Measurements from ENCODE around the gene GLIS1.

The GLIS1 gene

DNA sequence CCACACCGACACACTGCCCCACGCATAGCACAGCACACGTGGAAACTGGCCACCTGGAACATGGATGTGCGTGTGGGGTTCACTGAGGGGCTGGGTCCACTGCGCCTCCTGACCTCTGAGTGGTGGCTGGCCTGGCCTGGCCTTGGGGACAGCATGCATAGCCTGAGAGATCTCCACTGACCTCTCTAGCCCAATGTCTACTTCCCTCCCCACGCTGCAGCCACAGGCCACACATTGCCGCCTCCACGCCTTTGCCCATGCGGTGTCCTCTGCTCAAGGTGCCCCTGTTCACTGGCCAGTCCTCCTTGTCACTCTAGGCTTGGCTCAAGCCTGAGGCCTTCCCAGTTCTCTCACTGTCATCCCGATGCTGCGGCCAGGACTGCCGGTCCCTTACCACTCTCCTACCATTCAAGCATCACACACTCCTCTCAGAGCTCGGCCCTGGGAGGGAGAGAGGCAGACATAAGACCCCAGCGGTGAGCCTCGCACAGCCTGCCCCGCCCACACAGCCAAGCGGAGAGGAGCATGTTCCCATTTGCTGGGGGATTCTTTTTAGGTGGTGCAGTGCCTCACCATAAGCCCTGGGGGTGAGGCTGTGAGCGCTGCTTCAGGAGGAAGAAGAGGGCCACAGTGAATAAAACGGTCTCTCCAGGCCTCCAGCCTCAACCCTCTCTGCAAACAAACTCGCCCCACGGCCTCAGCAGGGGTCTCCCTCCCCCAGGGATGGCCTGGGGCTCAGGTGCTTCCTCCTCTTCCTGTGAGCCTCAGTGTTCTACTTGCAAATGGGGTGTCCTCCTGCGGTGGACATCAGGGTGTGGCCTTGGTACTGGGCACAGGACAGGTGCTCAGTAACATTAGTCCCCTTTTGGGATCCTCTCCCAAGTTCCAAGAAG lies 199.0 kb downstream of the GLIS1 start:
- no peaks in the 10 kb centered on the region for H3K9me3 ChIP-seq (ENCODE audit: low read depth, low read length)
- H3K27ac ChIP-seq = no peak overlapping the region
- no peaks in the 10 kb centered on the region for H3K36me3 ChIP-seq (ENCODE audit: insufficient read depth, low read length)
- TF ChIP-seq FOXP2 (optimal IDR thresholded peaks at IDR 0.05; ENCODE audit: control extremely low read depth, extremely low read length, insufficient read depth) (no peak), POLR2AphosphoS5 (IDR thresholded peaks at IDR 0.05; ENCODE audit: borderline replicate concordance, low read depth, low read length) (no peak), EZH2 (IDR thresholded peaks at IDR 0.05) (no peak)
- no peak overlapping the region for H3K4me3 ChIP-seq
- no peak for DNase-seq (ENCODE audit: low read depth, low spot score)
- H3K9ac ChIP-seq (ENCODE audit: insufficient read length) = no peak overlapping the region

DNA sequence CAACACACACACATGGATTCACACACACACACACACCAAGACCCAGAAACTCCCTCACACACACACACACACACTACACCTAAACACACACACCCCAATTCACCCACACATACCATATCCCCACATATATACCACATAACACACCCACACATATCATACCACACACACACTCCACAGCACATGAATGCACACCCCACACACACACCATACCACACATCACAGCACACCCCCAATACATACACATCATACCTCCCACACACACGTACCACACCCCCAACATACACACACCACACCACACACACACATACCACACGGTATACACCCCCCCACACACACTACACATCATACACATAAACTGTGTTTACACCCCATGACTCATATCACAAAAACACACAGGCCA lies 199.7 kb downstream of the GLIS1 start:
- H3K36me3 ChIP-seq (ENCODE audit: insufficient read depth, low read length) = no peaks in the 10 kb centered on the region
- DNase-seq (ENCODE audit: low read depth, low spot score) = no peak
- no peak overlapping the region for H3K4me3 ChIP-seq
- H3K9me3 ChIP-seq (ENCODE audit: low read depth, low read length) = no peaks in the 10 kb centered on the region
- no peak overlapping the region for H3K27ac ChIP-seq
- no peak overlapping the region for H3K9ac ChIP-seq (ENCODE audit: insufficient read length)
- no peak for TF ChIP-seq FOXP2 (optimal IDR thresholded peaks at IDR 0.05; ENCODE audit: control extremely low read depth, extremely low read length, insufficient read depth)
- TF ChIP-seq EZH2 (IDR thresholded peaks at IDR 0.05) = no peak
- no peak for TF ChIP-seq POLR2AphosphoS5 (IDR thresholded peaks at IDR 0.05; ENCODE audit: borderline replicate concordance, low read depth, low read length)

- no peak for DNase-seq (ENCODE audit: low read depth, low spot score)
- TF ChIP-seq POLR2AphosphoS5 (IDR thresholded peaks at IDR 0.05; ENCODE audit: borderline replicate concordance, low read depth, low read length) = no peak
- no peak for TF ChIP-seq EZH2 (IDR thresholded peaks at IDR 0.05)
Measured at GRCh38 chr1:53536606-53537005, 202.4 kb downstream of the GLIS1 start.

GRCh38 chr1:53535846-53536245 lies 203.1 kb downstream of the GLIS1 start:
- H3K27ac ChIP-seq = no peak overlapping the region
- DNase-seq (ENCODE audit: low read depth, low spot score) = no peak
- no peaks in the 10 kb centered on the region for H3K9me3 ChIP-seq (ENCODE audit: low read depth, low read length)
- H3K36me3 ChIP-seq (ENCODE audit: insufficient read depth, low read length) = no peaks in the 10 kb centered on the region
- no peak overlapping the region for H3K4me3 ChIP-seq
- H3K9ac ChIP-seq (ENCODE audit: insufficient read length) = no peak overlapping the region
- TF ChIP-seq FOXP2 (optimal IDR thresholded peaks at IDR 0.05; ENCODE audit: control extremely low read depth, extremely low read length, insufficient read depth) (no peak), EZH2 (IDR thresholded peaks at IDR 0.05) (no peak), POLR2AphosphoS5 (IDR thresholded peaks at IDR 0.05; ENCODE audit: borderline replicate concordance, low read depth, low read length) (no peak)

More at GRCh38 chr1:53536606-53537005, 202.4 kb downstream of the GLIS1 start:
- Histone ChIP-seq H3K4me3 (no peak overlapping the region), H3K9ac (ENCODE audit: insufficient read length) (no peak overlapping the region), H3K9me3 (ENCODE audit: low read depth, low read length) (no peaks in the 10 kb centered on the region), H3K36me3 (ENCODE audit: insufficient read depth, low read length) (no peaks in the 10 kb centered on the region), H3K27ac (no peak overlapping the region)

DNA sequence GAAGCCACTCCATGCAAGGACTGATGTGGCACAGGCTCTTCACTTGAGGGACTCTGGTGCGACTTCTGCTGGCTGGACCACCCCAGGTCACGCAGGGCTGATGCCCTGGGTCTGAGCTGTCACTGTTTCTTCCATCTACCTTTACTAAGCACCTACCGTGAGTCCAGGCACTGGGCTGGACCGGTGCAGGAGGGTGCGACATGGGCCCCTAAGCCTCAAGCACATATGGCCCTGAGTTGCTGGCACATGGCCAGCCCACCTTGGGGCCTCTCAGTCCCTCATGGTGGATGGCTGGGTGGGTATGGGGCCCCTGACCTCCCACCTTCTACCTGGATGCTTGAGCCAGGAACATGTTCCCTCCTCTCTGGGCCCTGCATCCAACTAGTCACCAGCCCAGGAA lies 203.7 kb downstream of the GLIS1 start:
- no peak for DNase-seq (ENCODE audit: low read depth, low spot score)
- Histone ChIP-seq H3K4me3 (no peak overlapping the region), H3K36me3 (ENCODE audit: insufficient read depth, low read length) (no peaks in the 10 kb centered on the region), H3K9ac (ENCODE audit: insufficient read length) (no peak overlapping the region), H3K9me3 (ENCODE audit: low read depth, low read length) (no peaks in the 10 kb centered on the region), H3K27ac (no peak overlapping the region)
- TF ChIP-seq EZH2 (IDR thresholded peaks at IDR 0.05) = no peak
- no peak for TF ChIP-seq FOXP2 (optimal IDR thresholded peaks at IDR 0.05; ENCODE audit: control extremely low read depth, extremely low read length, insufficient read depth)
- TF ChIP-seq POLR2AphosphoS5 (IDR thresholded peaks at IDR 0.05; ENCODE audit: borderline replicate concordance, low read depth, low read length) = no peak

DNA sequence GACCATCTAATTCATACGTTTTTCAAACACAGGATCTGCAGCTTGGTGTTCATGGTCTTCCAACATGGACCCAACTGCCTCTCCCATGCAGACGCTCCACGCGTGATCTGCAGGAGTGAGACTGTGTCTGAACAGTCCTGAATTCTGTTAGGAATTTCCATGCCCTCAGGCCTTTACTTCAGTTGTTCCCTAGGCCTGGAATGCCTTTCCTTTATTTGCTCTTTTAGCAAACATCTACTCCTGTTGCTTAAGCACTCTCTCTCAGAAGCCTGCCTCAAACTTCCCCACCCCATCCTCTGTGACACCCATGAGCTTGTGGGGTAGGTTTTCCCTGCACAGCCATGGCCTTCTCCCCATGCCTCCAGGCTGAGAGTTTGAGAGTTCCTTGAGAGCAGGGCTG lies 206.1 kb downstream of the GLIS1 start:
- no peak for DNase-seq (ENCODE audit: low read depth, low spot score)
- H3K9ac ChIP-seq (ENCODE audit: insufficient read length) = no peak overlapping the region
- no peaks in the 10 kb centered on the region for H3K9me3 ChIP-seq (ENCODE audit: low read depth, low read length)
- H3K4me3 ChIP-seq = no peak overlapping the region
- no peak overlapping the region for H3K27ac ChIP-seq
- TF ChIP-seq FOXP2 (optimal IDR thresholded peaks at IDR 0.05; ENCODE audit: control extremely low read depth, extremely low read length, insufficient read depth) = no peak
- TF ChIP-seq POLR2AphosphoS5 (IDR thresholded peaks at IDR 0.05; ENCODE audit: borderline replicate concordance, low read depth, low read length) = no peak
- no peak for TF ChIP-seq EZH2 (IDR thresholded peaks at IDR 0.05)
- H3K36me3 ChIP-seq (ENCODE audit: insufficient read depth, low read length) = no peaks in the 10 kb centered on the region

GRCh38 chr1:53532377-53532776 lies 206.6 kb downstream of the GLIS1 start:
- Histone ChIP-seq H3K9me3 (ENCODE audit: low read depth, low read length) (no peaks in the 10 kb centered on the region), H3K4me3 (no peak overlapping the region), H3K36me3 (ENCODE audit: insufficient read depth, low read length) (no peaks in the 10 kb centered on the region), H3K9ac (ENCODE audit: insufficient read length) (no peak overlapping the region), H3K27ac (no peak overlapping the region)
- no peak for DNase-seq (ENCODE audit: low read depth, low spot score)
- TF ChIP-seq FOXP2 (optimal IDR thresholded peaks at IDR 0.05; ENCODE audit: control extremely low read depth, extremely low read length, insufficient read depth) (no peak), EZH2 (IDR thresholded peaks at IDR 0.05) (no peak), POLR2AphosphoS5 (IDR thresholded peaks at IDR 0.05; ENCODE audit: borderline replicate concordance, low read depth, low read length) (no peak)

GRCh38 chr1:53530550-53530949 lies 208.4 kb downstream of the GLIS1 start:
- H3K9ac ChIP-seq (ENCODE audit: insufficient read length) = no peak overlapping the region
- TF ChIP-seq FOXP2 (optimal IDR thresholded peaks at IDR 0.05; ENCODE audit: control extremely low read depth, extremely low read length, insufficient read depth) (no peak), POLR2AphosphoS5 (IDR thresholded peaks at IDR 0.05; ENCODE audit: borderline replicate concordance, low read depth, low read length) (no peak)
- no peak for DNase-seq (ENCODE audit: low read depth, low spot score)

DNA sequence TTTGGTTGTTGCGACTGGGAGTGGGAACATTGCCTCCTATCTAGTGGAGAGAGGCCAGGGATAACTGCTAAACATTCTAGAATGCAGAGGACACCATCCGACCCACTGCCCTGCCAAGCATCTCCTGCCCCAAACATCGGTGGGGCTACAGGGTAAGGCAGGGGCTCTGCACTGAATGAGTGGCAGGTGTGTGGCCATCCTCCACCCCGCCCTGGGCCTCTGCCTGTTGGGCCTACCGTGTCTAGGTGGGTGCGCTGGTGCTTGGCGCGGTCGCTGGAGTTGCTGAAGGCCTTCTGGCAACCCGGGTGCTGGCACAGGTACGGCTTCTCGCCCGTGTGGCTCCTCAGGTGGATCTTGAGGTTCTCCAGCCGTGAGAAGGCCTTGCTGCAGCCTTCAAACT lies 209.4 kb downstream of the GLIS1 start:
- Histone ChIP-seq H3K4me3 (no peak overlapping the region), H3K36me3 (ENCODE audit: insufficient read depth, low read length) (no peaks in the 10 kb centered on the region), H3K27ac (no peak overlapping the region), H3K9ac (ENCODE audit: insufficient read length) (no peak overlapping the region), H3K9me3 (ENCODE audit: low read depth, low read length) (no peaks in the 10 kb centered on the region)
- no peak for DNase-seq (ENCODE audit: low read depth, low spot score)
- TF ChIP-seq POLR2AphosphoS5 (IDR thresholded peaks at IDR 0.05; ENCODE audit: borderline replicate concordance, low read depth, low read length) = no peak
- TF ChIP-seq FOXP2 (optimal IDR thresholded peaks at IDR 0.05; ENCODE audit: control extremely low read depth, extremely low read length, insufficient read depth) = no peak
- TF ChIP-seq EZH2 (IDR thresholded peaks at IDR 0.05) = no peak

More at GRCh38 chr1:53530550-53530949, 208.4 kb downstream of the GLIS1 start:
- Histone ChIP-seq H3K4me3 (no peak overlapping the region), H3K27ac (no peak overlapping the region), H3K9me3 (ENCODE audit: low read depth, low read length) (no peaks in the 10 kb centered on the region), H3K36me3 (ENCODE audit: insufficient read depth, low read length) (no peaks in the 10 kb centered on the region)

All from SK-N-MC (cell line).